GM12801 (cell line): ENCODE results near the gene RASGRF2.

Source experiments
- CTCF ChIP-seq: IDR thresholded peaks from one replicate; pipeline ENCODE4 v1.5.1; 2011; ENCODE audit warnings: control low read depth; ENCODE audit not compliant: insufficient read length; ENCODE audit errors: extremely low read depth

Gene RASGRF2

GRCh38 chr5:80934751-80935150, 25.4 kb upstream of the RASGRF2 start:
- no peak for TF ChIP-seq CTCF

GRCh38 chr5:80935811-80936385, 24.3 kb upstream of the RASGRF2 start:
- no peak for TF ChIP-seq CTCF

DNA sequence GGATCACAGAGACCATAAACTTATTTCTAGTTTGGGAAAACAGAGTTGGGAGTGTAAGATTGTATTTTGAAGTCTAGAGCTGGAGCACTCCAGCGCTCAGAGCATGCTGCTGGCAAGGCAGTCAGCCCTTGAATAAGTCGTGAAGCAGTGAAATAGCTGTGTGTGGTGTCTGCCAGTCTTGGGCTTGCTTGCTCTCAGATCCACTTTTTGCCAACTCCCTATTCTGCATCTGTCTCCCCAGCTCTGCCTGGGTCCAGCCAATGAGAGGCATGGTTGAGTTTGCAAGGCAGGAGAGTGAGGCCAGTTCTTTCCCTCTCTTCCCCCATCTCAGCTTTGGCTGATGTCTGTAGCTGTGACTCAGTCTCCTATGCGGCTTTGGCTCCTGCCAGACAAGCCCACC, 23.3 kb upstream of the RASGRF2 start:
- no peak for TF ChIP-seq CTCF

- no peak for TF ChIP-seq CTCF
Measured at GRCh38 chr5:80937584-80938356, 22.4 kb upstream of the RASGRF2 start.

DNA sequence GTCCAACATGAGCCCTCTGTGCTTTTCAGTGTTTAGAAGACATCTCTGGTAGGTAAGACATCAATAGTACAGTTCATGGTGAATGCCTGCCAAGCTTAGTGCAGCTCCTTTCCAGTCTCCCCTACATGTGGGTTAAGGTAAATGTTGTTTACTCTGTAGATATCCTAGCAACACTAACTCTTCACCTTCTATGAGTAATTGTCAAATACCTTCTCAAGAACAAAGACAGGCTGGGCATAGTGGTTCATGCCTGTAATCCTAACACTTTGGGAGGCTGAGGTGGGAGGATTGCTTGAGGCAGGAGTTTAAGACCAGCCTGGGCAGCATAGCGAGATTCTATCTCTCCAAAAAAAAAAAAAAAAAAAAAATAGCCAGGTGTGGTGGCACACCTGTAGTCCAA, 18.7 kb upstream of the RASGRF2 start:
- TF ChIP-seq CTCF: no peak

- TF ChIP-seq CTCF: no peak
Measured at GRCh38 chr5:80951366-80951765, 8.8 kb upstream of the RASGRF2 start.

- no peak for TF ChIP-seq CTCF
Measured at GRCh38 chr5:80953587-80953986, 6.6 kb upstream of the RASGRF2 start.
